NCI-H1694 (cell line): ENCODE results near the gene ATXN7L1.
"Not testable (repeated sequence)": the region's sequence is repeated elsewhere in the genome, so short reads cannot be mapped to it uniquely, and the experiment has no call there.

Experiments used
- DNase-seq: peaks from one replicate; lab custom pipeline; 2025; lab: John Stamatoyannopoulos, UW

Gene ATXN7L1

DNA sequence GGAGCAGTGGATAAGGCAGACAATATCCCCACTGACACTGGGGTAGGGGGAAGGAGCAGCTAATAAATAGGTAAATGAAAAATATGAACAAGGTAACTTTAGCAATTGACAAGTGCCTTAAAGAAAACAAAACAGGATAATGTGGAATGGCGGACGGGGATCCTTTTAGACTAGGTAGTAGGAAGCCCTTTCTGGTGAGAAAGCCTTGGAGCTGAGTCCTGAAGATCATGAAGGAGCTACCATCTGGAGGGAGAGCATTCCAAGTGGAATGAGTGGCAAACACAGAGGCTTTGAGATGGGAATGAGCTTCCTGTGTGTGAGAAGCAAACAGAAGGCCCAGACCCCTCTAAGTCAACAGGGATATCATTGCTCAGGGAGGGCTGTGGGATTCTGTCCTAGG lies 16.0 kb upstream of the ATXN7L1 start:
- DNase-seq: no peak

DNA sequence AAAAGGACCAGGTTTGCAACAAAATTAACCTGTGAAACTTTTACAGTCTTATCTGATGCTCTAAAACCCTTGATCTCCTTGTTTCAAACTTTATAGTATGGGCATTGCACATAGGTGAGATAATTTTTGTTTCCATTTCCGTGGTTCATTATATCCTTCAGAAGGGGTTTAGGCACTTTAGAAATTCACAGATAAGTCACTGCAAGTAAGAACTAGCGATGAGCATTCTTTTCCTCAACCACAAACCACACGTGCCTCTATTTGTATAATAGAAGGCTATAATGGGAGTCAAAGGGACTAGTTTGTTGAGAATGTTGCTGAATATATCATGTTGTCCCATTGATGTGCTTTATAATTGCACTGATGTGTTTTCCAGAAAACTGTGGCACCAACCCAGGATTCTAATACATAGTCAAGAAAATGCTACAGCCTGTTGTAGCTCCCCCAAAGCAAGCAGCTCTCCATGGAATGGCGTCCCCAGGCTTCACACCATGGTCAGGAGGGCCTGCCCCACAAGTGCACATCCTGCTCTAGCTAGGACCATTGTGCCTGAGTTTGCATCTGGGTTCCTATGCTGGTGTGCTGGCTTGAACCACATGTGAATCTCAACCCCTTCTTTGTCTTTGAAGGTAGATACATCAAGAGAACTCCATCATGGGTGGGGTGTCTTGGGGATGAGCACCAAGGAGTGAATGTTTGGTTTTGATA lies 14.0 kb upstream of the ATXN7L1 start:
- no peak for DNase-seq

DNA sequence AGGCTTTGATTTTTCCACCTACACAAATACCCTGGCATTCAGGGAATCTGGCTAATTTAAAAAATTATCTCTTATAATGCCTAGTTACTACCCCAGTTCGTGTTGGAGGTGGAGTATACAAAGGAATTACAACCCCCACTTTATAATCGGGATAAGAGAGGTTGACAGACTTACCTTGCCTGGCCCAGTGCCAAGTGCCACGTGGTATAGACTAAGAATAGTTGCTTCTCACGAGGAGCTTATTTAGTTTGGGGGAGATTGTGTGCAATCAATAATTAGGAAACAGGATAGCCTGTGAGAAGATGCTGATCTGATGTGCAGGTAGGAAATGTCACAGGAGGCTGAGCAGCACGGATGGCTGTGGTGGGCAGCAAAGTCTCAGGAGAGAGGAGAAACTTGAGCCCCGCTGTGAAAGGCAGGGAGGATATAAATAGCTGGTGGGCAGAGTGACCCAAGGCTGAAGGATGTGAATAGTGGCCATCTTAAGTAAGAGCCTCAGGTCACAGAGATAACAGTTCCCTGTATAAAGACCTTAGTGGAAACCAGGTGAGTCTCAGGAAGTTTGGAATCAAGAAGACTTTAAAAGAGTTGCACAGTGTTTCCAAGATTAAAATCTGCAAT lies 11.3 kb upstream of the ATXN7L1 start:
- DNase-seq: no peak

DNA sequence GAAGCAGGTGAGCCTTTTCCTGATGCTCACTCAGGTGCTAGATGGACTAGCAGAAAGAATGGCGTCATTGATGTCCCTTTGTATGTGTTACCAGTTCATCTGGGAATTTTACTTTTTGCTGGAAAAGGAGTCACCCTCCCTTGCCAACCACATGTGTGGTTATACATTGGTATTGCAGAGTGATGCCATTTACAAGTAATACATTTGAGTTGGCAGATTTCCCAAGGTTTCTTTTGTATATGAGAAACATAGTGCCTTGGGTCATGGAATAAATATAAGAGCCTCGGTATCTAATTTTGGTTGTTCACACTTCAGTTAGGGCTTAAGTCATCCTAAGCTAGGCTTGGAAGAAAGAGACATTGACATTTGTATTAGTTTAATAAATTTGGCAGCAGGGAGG lies 10.4 kb upstream of the ATXN7L1 start:
- no peak for DNase-seq

DNA sequence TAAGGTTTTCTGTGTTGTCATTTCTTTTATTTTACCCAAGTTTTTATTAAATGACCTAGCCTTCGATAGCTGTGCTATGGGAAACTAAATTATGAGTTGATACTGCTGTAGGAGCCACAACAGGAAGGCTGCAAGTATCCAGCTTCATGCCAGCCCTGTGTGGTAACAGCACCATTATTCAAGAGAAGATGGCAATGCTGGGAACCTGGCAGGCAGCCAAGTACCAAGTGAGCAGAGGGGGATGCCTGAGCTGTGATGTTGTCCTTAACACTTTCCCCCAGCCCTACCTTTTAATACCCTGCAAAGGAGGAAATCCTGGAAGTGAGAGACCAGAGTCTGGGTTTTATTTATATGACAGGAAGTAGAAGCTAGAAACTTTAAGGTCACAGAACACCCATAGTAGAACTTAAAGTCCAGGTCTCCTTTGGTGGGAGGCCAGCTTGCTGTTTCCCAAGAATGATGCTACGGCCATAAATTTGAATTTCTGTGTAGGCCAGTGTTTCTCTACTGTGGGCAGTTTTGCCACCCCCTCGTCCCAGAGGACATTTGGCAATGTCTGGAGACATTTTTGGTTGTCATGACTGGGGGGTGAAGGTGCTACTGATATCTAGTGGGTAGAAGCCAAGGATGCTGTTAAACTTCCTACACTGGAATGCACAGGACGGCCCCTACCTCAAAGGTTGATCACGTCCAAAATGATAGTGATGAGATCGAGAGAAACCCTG lies 9.2 kb upstream of the ATXN7L1 start:
- peak; percentile 82 for DNase-seq

DNA sequence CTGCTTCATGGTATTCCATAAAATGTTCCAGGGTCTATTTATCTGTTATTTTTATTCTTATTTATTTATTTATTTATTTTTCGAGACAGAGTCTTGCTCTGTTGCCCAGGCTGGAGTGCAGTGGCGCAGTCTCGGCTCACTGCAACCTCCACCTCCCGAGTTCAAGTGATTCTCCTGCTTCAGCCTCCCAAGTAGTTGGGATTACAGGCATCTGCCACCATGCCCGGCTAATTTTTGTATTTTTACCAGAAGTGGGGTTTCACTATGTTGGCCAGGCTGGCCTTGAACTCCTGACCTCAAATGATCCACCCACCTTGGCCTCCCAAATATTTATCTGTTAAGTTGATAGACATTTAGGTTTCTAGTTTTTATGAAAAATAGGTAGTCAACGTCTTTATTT lies 6.8 kb upstream of the ATXN7L1 start:
- DNase-seq: not testable (repeated sequence)

DNA sequence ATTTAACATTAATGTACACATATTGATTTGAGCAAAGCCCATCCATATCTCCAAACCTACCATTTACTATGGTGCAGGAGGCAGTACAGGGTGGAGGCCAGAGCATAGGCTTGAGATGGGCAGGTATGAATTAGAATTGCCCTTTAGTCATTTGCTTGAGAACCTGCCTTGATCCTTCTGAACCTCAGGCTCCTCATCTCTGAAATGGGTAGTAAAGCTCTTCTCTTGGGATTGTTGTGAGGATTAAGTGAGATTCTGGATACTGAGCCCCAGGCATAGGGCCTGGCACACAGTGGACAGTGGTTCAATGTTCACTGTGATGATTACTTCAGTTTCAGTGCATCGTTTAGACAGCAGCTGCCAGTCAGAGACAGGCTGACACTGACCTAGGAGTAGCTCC lies 5.0 kb upstream of the ATXN7L1 start:
- DNase-seq: no peak

DNA sequence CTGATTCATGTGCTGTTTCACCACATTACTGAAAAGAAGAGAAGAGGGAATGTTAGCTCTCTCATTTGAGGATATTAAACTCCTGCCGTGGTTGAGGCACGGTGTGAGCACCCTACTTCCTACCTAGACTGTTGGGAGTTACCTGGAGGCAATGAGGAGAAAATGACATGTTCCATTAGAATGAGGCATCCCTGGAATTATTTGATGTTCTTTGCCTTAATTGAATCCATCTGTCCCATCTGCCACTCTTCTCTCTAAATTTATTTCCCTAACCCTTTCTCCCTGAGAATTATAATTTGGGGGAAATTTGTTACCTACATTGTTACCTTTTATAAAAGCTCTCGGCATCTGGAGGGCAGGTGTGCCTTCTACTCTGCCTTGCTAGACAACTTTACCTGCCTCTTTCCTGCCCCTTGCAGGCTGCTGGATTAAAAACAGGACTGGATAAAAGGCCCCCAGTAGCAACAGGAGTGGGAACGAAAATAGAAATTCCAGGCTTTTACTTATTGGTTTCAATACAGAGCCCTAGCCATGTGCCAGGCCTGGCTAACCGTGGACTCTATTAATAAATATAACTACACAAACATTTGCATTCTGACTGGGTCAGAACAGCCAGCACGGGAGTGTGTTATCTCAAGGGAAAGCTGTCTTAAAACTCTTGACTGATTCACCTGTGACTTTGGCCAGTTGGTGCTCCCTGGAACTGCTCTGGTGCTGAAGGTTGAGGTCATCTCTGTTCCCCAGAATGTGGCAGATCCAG lies 4.4 kb upstream of the ATXN7L1 start:
- peak; percentile 18 for DNase-seq

- no peak for DNase-seq
These were observed 3.4 kb upstream of the ATXN7L1 start for GRCh38 chr7:105879782-105880181.

DNA sequence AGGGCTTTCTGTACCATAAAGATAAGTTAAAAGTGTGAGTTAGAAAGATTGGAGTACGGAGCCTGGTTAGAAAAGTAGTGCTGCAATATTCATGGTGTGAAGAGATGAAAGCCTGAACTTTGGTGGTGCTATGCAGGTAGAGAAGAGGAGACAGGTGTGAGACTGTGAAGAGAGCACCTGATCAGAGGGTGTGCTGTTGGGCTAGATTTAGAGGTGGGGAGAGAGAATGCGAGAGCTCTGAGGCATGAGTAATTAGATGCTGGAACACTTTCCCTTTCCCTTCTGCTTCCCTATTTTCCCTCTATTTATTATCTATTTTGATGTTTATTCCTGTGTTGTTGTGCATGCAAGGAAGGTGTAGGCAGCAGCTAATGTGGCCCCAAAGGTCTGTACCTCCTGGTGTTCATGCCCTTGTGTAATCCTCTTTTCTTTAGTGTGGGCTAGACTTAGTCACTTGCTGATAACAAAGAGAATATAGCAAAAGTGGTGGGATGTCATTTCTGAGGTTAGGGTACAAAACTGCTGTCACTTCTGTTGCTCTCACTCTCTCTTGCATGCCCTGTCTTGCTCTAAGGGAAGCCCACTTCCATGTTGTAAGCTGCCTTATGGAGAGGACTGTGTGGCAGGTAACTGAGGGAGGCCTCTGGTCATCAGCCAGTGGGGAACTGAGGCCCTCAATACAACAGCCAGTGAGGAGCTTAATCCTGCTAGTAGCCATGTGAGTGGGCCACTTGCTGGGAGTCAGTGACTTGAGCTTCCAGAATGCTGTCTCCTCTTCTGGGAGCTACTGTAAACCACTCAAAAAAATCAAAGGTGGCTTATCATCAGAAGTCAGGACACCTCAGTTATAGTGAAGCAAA lies 2.6 kb upstream of the ATXN7L1 start:
- no peak for DNase-seq

DNA sequence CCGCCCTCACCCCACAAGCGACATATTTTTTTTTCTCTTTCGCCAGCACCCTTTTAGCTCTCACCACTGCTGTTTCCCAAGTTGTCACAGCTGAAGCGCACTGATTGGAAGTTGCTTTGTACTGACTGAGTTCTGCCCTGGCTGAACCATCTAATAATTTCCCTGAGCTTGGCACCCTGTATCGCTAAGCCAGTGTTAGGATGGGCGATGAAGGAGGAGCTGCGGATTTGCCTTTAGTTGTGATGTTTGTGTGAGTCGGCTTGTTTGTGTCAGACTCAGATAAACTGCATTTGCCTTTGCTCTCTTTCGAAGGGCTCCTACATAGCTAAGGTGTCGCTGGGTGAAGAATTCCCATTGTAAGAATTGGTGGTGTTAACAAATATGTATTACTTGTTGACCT lies 1.3 kb upstream of the ATXN7L1 start:
- peak; percentile 45 for DNase-seq

GRCh38 chr7:105876964-105877601 lies 684 bp upstream of the ATXN7L1 start:
- peak; percentile 50 for DNase-seq

DNA sequence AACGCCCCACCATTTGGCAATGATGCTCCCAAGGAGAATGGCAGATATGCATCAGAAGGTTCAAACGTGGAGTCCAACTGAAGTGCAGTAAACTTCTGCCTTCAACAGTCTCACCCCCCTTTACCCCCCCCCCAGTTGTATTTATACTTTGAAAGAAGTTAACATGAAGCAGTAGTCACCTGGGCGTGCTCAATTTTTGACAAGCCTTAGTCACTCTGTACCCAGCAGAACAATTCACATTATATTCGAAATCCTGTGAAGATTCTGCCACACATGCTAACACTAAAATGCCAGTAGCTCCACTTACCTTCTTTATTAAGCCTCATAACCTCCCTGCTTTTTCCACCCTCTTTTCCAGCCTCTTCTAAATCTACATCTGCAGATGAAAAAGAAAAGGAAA lies 894 bp downstream of the ATXN7L1 start:
- no peak for DNase-seq

- DNase-seq: no peak
These were observed 2.3 kb downstream of the ATXN7L1 start for GRCh38 chr7:105874055-105874454.

DNA sequence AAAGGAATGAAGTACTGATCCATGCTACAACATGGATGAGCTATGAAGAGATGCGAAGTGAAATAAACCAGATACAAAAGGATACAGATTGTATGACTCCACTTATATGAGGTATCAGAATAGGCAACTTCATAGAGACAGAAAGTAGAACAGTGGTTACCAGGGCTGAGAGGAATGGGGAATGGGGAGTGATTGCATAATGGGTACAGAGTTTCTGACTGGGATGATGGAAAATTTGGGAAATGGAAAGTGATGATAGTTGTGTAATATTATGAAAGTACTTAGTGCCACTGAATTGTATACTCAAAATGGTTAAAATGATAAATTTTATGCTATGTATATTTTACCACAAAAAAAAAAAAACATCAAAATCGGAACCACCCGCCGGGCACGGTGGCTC lies 3.9 kb downstream of the ATXN7L1 start:
- no peak for DNase-seq

DNA sequence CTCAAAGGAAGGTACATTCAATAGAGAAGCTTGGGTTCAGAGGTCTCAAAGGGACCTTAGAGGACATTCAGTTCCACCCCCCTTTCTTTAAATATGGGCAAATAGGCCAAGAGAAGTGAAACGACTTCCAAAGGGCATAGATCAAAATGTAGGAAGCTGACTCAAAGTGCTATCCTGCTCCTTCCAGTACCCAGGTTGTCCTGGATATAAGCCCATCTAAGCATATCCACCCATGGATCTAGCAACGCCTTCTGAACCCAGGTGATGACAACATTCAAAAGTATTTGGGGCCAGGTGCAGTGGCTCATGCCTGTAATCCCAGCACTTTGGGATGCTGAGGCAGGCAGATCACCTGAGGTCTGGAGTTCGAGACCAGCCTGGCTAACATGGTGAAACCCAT lies 5.3 kb downstream of the ATXN7L1 start:
- DNase-seq: no peak

DNA sequence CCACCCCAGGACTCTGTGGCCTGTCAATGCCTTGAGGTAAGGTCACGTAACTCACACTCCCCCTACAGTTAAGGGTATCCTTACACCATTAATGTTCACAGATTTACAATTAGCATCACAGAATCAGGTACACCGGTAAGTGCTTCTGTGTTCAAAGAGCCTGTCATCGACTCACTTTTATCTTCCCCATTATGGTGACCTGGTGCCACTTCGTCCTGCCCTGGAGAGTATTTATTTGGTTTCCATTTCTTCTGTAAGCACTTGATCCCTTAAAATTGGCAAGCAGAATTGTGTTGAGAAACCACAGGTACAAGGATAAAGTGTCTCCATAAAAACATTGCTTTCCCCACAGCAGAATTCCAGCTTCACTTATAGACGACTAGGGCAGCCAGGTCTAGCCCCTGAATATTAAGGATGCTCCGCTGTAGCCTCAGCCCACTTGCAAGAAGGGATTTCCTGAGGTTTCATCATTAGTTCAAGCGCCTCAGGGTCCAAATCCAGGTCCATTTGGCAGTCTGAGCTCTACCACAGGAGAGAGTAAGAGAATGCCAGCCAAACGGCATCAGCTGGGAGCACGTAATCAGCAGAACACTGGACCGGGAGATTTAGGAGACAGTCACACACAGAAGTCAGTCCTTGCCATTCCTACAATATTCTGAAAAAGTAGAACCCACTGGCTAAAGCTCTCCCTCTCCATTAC lies 10.1 kb downstream of the ATXN7L1 start:
- no peak for DNase-seq

DNA sequence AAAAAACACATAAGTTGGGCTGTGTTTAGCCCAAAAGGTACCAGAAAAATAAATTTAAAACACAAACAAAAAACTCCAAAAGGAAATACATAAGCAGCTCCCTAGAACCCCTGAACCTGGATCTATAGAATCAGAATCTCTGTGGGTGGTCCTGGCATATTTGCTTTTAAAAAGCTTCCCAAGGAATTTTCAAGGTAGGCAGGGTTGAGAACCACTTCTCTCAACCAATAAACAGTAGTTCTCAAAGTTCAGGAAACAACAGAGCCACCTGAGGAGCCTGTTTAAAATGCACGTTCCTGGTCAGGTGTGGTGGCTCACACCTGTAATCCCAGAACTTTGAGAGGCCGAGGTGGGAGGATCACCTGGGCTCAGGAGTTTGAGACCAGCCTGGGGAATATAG lies 12.5 kb downstream of the ATXN7L1 start:
- no peak for DNase-seq

- DNase-seq: no peak
These were observed 13.6 kb downstream of the ATXN7L1 start for GRCh38 chr7:105862770-105863169.

- DNase-seq: no peak
These were observed 14.1 kb downstream of the ATXN7L1 start for GRCh38 chr7:105862276-105862675.

DNA sequence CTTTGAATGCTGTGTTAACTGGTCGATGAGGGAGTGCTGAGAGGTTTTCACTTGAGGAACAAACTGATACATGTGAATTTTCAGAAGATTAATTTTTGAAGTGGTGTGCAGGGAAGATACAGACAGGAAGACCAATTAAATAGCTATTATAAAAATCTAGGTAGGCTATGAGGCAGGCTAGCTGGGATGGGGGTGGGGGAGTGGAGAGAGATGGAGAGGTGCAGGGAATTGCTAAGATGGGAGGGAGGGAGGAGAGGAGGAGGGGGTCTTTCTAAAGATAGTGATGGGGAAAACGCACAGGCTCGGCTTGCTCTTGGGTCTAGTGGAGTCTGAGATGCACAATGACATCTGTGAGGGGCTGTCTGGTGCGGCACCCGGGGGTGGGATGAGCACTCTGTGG lies 15.2 kb downstream of the ATXN7L1 start:
- DNase-seq: no peak
